Caco-2 (cell line): Measurements from ENCODE around the gene ANKRD60. TPM values are rescaled to one million over a fixed set of nuclear protein-coding genes. Genes with fewer than 3 reads are reported as not detected.

Experiments
- BruUV-seq: library from RNA; stranded (reverse); fragments of 400-500 nt; replicated peaks from 2 replicates; lab custom pipeline; 2021; lab: Mats Ljungman, UMichigan
- CTCF ChIA-PET: fragments of 300-600 bp; sonication (Branson Sonifier 250); formaldehyde crosslinking; loops from one replicate; lab custom pipeline; 2022; ENCODE audit warnings: antibody characterized with exemption; lab: Charles Lee
- POLR2A ChIA-PET: fragments of 300-600 bp; sonication (Branson Sonifier 250); formaldehyde crosslinking; loops from one replicate; lab custom pipeline; 2022; ENCODE audit warnings: antibody characterized with exemption; lab: Charles Lee
- DNase-seq, 2 experiments: peaks; one replicate each; pipeline versions ENCODE4 v3.0.0 to v3.0.0-alpha.2; 2020 to 2022
- H3K27me3 ChIP-seq: replicated peaks from 2 replicates; pipeline ENCODE4 v1.6.0; 2011; ENCODE audit warnings: low read length; ENCODE audit not compliant: control insufficient read depth, insufficient read depth
- H3K36me3 ChIP-seq: 2 replicates; pipeline ENCODE4 v1.5.1; 2011; ENCODE audit warnings: low read length; ENCODE audit not compliant: control insufficient read depth, insufficient read depth
- H3K4me1 ChIP-seq: fragments of 250-450 bp; sonication (Bioruptor Pico); 2 replicates; pipeline ENCODE4 v1.5.1; 2020; ENCODE audit warnings: mild to moderate bottlenecking
- H3K4me3 ChIP-seq: 2 replicates; pipeline ENCODE4 v1.5.1; 2011; ENCODE audit warnings: low read depth, mild to moderate bottlenecking, control low read depth, low read length
- H3K9me3 ChIP-seq: fragments of 250-450 bp; sonication (Bioruptor Pico); 2 replicates; pipeline ENCODE4 v1.5.1; 2020; ENCODE audit warnings: mild to moderate bottlenecking, moderate library complexity
- H3K27ac Mint-ChIP-seq: one replicate; pipeline ENCODE4 v1.8.0; 2022; ENCODE audit warnings: mixed read lengths; ENCODE audit not compliant: unreplicated experiment
- H3K27me3 Mint-ChIP-seq: one replicate; pipeline ENCODE4 v1.8.0; 2022; ENCODE audit warnings: mixed read lengths; ENCODE audit not compliant: insufficient read depth, unreplicated experiment
- H3K36me3 Mint-ChIP-seq: one replicate; pipeline ENCODE4 v1.8.0; 2022; ENCODE audit warnings: mild to moderate bottlenecking, mixed read lengths; ENCODE audit not compliant: insufficient read depth, unreplicated experiment
- H3K4me1 Mint-ChIP-seq: one replicate; pipeline ENCODE4 v1.8.0; 2022; ENCODE audit warnings: low read depth, mixed read lengths; ENCODE audit not compliant: unreplicated experiment
- H3K4me3 Mint-ChIP-seq: one replicate; pipeline ENCODE4 v1.8.0; 2022; ENCODE audit warnings: mild to moderate bottlenecking, moderate library complexity, mixed read lengths; ENCODE audit not compliant: unreplicated experiment
- H3K9me3 Mint-ChIP-seq: one replicate; pipeline ENCODE4 v1.8.0; 2022; ENCODE audit warnings: mixed read lengths; ENCODE audit not compliant: unreplicated experiment
- CTCF ChIP-seq, 2 experiments: fragments of 200-600 bp in 1 of 2; IDR thresholded peaks; 1 replicate in 1 of 2; 2 replicates in 1 of 2; pipeline versions ENCODE4 v1.5.1 to v1.8.0; 2011 to 2022; ENCODE audit warnings: antibody characterized with exemption in 1 of 2, control low read depth in 1 of 2, inconsistent platforms in 1 of 2, low read depth in 1 of 2, low read length in 1 of 2, mild to moderate bottlenecking in 1 of 2, moderate library complexity in 1 of 2; ENCODE audit not compliant: insufficient read depth in 1 of 2, severe bottlenecking in 1 of 2, unreplicated experiment in 1 of 2
- intact Hi-C: fragments of 100-400 bp; cut with micrococcal nuclease; formaldehyde crosslinking; loops from one replicate; pipeline ENCODE4 v1.10.0; 2022; ENCODE audit not compliant: unreplicated experiment
- total RNA-seq: library from RNA; stranded (reverse); gene quantifications from 2 replicates; pipeline ENCODE4 v1.2.3, GENCODE V29; 2022

Gene ANKRD60
- total RNA-seq, 1 experiment from 2014 or later: not detected

- Histone ChIP-seq H3K9me3 (peaks cover 3% of the 10 kb centered on the region; the same call in 1 of the 2 replicates), H3K4me3 (no peak overlapping the region), H3K27me3 (no peaks in the 10 kb centered on the region), H3K4me1 (no peaks in the 10 kb centered on the region), H3K36me3 (no peaks in the 10 kb centered on the region)
- BruUV-seq: no TSS peak
- no peak overlapping the region for H3K27ac Mint-ChIP-seq
- H3K4me1 Mint-ChIP-seq: no peaks in the 10 kb centered on the region
- CTCF ChIA-PET: no interaction called here
- no peak for DNase-seq
- intact Hi-C loops: no loop called here
- H3K27me3 Mint-ChIP-seq: peaks cover 14% of the 10 kb centered on the region
- H3K9me3 Mint-ChIP-seq: peaks cover 14% of the 10 kb centered on the region
- H3K36me3 Mint-ChIP-seq: no peaks in the 10 kb centered on the region
- POLR2A ChIA-PET: no interaction called here
- TF ChIP-seq CTCF (IDR thresholded peaks at IDR 0.05; ENCODE audit: insufficient read depth in 1 of 2, low read depth in 1 of 2, low read length in 1 of 2, severe bottlenecking in 1 of 2, unreplicated experiment in 1 of 2): no peak
- no peak overlapping the region for H3K4me3 Mint-ChIP-seq
Observed at GRCh38 chr20:58277107-58277506, 48.7 kb upstream of the ANKRD60 start.

GRCh38 chr20:58274384-58274783 lies 45.9 kb upstream of the ANKRD60 start:
- H3K9me3 Mint-ChIP-seq: peaks cover 14% of the 10 kb centered on the region
- Histone ChIP-seq H3K9me3 (peaks cover 3% of the 10 kb centered on the region; the same call in 1 of the 2 replicates), H3K4me1 (no peaks in the 10 kb centered on the region), H3K27me3 (no peaks in the 10 kb centered on the region), H3K4me3 (no peak overlapping the region), H3K36me3 (no peaks in the 10 kb centered on the region)
- no TSS peak for BruUV-seq
- no peak for TF ChIP-seq CTCF (IDR thresholded peaks at IDR 0.05; ENCODE audit: insufficient read depth in 1 of 2, low read depth in 1 of 2, low read length in 1 of 2, severe bottlenecking in 1 of 2, unreplicated experiment in 1 of 2)
- H3K27ac Mint-ChIP-seq: no peak overlapping the region
- H3K4me1 Mint-ChIP-seq: no peaks in the 10 kb centered on the region
- intact Hi-C loops: no loop called here
- ChIA-PET POLR2A (no interaction called here), CTCF (no interaction called here)
- no peak for DNase-seq
- no peaks in the 10 kb centered on the region for H3K36me3 Mint-ChIP-seq
- no peaks in the 10 kb centered on the region for H3K27me3 Mint-ChIP-seq
- H3K4me3 Mint-ChIP-seq: no peak overlapping the region

- Histone ChIP-seq H3K4me1 (no peaks in the 10 kb centered on the region), H3K4me3 (no peak overlapping the region), H3K27me3 (no peaks in the 10 kb centered on the region), H3K9me3 (peaks cover 3% of the 10 kb centered on the region; the same call in 1 of the 2 replicates), H3K36me3 (no peaks in the 10 kb centered on the region)
- intact Hi-C loops: no loop called here
- Mint-ChIP-seq H3K9me3 (peaks cover 14% of the 10 kb centered on the region), H3K27me3 (no peaks in the 10 kb centered on the region), H3K4me3 (no peak overlapping the region), H3K36me3 (no peaks in the 10 kb centered on the region), H3K27ac (no peak overlapping the region), H3K4me1 (peaks cover 13% of the 10 kb centered on the region)
- ChIA-PET CTCF (no interaction called here), POLR2A (no interaction called here)
- DNase-seq: no peak
- no TSS peak for BruUV-seq
- no peak for TF ChIP-seq CTCF (IDR thresholded peaks at IDR 0.05; ENCODE audit: insufficient read depth in 1 of 2, low read depth in 1 of 2, low read length in 1 of 2, severe bottlenecking in 1 of 2, unreplicated experiment in 1 of 2)
Observed at GRCh38 chr20:58271606-58272351, 43.3 kb upstream of the ANKRD60 start.
